SK-N-SH (cell line): ENCODE results near the gene RGS6. TPM values are rescaled to one million over a fixed set of nuclear protein-coding genes. Genes with fewer than 3 reads are reported as not detected.

ENCODE experiments used
- CTCF ChIA-PET: fragments of 300-600, 350-600 bp; formaldehyde crosslinking; extraction: SDS; loops from one replicate; lab custom pipeline; 2021; lab: Yijun Ruan, JAX
- POLR2A ChIA-PET: fragments of 350-600 bp; sonication (Branson Sonifier 250); formaldehyde crosslinking; extraction: SDS; loops from one replicate; lab custom pipeline; 2020; ENCODE audit warnings: antibody characterized with exemption, inconsistent platforms; lab: Yijun Ruan, JAX
- DNase-seq: peaks from one replicate; pipeline ENCODE4 v3.0.0; 2012
- H2AFZ ChIP-seq: fragments of 200-600 bp; sonication (generic); 2 replicates; pipeline ENCODE4 v1.8.1; 2016; ENCODE audit warnings: antibody characterized with exemption, mild to moderate bottlenecking, low read depth
- H3F3A ChIP-seq: fragments of 200-600 bp; sonication (generic); replicated peaks from 2 replicates; pipeline ENCODE3; 2016; ENCODE audit warnings: antibody characterized with exemption, mild to moderate bottlenecking; ENCODE audit not compliant: insufficient read depth
- H3K27ac ChIP-seq, 2 experiments: fragments of 200-500 bp in 1 of 2; fragments of 200-600 bp in 1 of 2; sonication (Bioruptor generic) in 1 of 2; sonication (generic), shearing (Covaris generic) in 1 of 2; 2 replicates each; pipeline versions ENCODE4 v1.5.1 to v1.6.1; 2014 to 2016; ENCODE audit warnings: low read depth in 2 of 2, inconsistent platforms in 1 of 2, low read length in 1 of 2, mild to moderate bottlenecking in 1 of 2, mixed read lengths in 1 of 2
- H3K27me3 ChIP-seq: fragments of 200-600 bp; sonication (generic), shearing (Covaris generic); 2 replicates; pipeline ENCODE4 v1.6.1; 2016; ENCODE audit warnings: mixed run types; ENCODE audit not compliant: insufficient read depth
- H3K36me3 ChIP-seq, 2 experiments: fragments of 200-500 bp in 1 of 2; fragments of 200-600 bp in 1 of 2; sonication (Bioruptor generic) in 1 of 2; sonication (generic) in 1 of 2; replicated peaks in 1 of 2; 2 replicates each; pipeline versions ENCODE3 to v1.5.1; 2014 to 2016; ENCODE audit warnings: low read length in 1 of 2, mild to moderate bottlenecking in 1 of 2; ENCODE audit not compliant: insufficient read depth in 2 of 2, control insufficient read depth in 1 of 2
- H3K4me1 ChIP-seq, 2 experiments: fragments of 200-500 bp in 1 of 2; fragments of 200-600 bp in 1 of 2; sonication (Bioruptor generic) in 1 of 2; sonication (generic), shearing (Covaris generic) in 1 of 2; 2 replicates each; pipeline versions ENCODE4 v1.5.1 to v1.6.1; 2014 to 2016; ENCODE audit warnings: low read depth in 1 of 2, low read length in 1 of 2, mixed run types in 1 of 2; ENCODE audit not compliant: insufficient read depth in 2 of 2, control insufficient read depth in 1 of 2
- H3K4me2 ChIP-seq: fragments of 200-600 bp; sonication (generic), shearing (Covaris generic); 2 replicates; pipeline ENCODE4 v1.6.1; 2017; ENCODE audit warnings: mixed run types
- H3K4me3 ChIP-seq, 2 experiments: fragments of 200-500 bp in 1 of 2; fragments of 200-600 bp in 1 of 2; sonication (Bioruptor generic) in 1 of 2; sonication (generic), shearing (Covaris generic) in 1 of 2; 2 replicates each; pipeline versions ENCODE4 v1.5.1 to v1.8.1; 2014 to 2016; ENCODE audit warnings: low read depth in 2 of 2, inconsistent platforms in 1 of 2, low read length in 1 of 2, mild to moderate bottlenecking in 1 of 2, mixed read lengths in 1 of 2, moderate library complexity in 1 of 2
- H3K79me2 ChIP-seq: fragments of 200-600 bp; sonication (generic); 2 replicates; pipeline ENCODE4 v1.8.1; 2017; ENCODE audit warnings: mild to moderate bottlenecking; ENCODE audit not compliant: insufficient read depth
- H3K9ac ChIP-seq: fragments of 200-600 bp; sonication (generic); 2 replicates; pipeline ENCODE4 v1.6.1; 2017; ENCODE audit warnings: mixed run types
- H3K9me2 ChIP-seq: fragments of 200-600 bp; sonication (generic); 2 replicates; pipeline ENCODE4 v1.6.1; 2017; ENCODE audit warnings: mixed run types
- H3K9me3 ChIP-seq: fragments of 200-600 bp; sonication (generic); 2 replicates; pipeline ENCODE4 v1.6.1; 2017; ENCODE audit warnings: mixed run types, mild to moderate bottlenecking, moderate library complexity
- H4K20me1 ChIP-seq: fragments of 200-600 bp; sonication (generic); 2 replicates; pipeline ENCODE4 v1.6.1; 2017; ENCODE audit warnings: mild to moderate bottlenecking, mixed run types; ENCODE audit not compliant: insufficient read depth
- CHD2 ChIP-seq: fragments of 150-350 bp; IDR thresholded peaks from 2 replicates; pipeline ENCODE4 v1.6.1; 2018; ENCODE audit warnings: low read length; ENCODE audit not compliant: partially characterized antibody
- CTCF ChIP-seq: fragments of 200-600 bp; sonication (generic); IDR thresholded peaks from 2 replicates; pipeline ENCODE4 v1.6.1; 2017; ENCODE audit warnings: antibody characterized with exemption, mild to moderate bottlenecking, moderate library complexity
- FOSL2 ChIP-seq: IDR thresholded peaks from 2 replicates; pipeline ENCODE4 v1.4.0; 2012; ENCODE audit warnings: low read depth, mild to moderate bottlenecking, moderate library complexity, borderline replicate concordance
- FOXJ3 ChIP-seq: sonication (generic); formaldehyde crosslinking; IDR thresholded peaks from 2 replicates; pipeline ENCODE4 v1.5.1; 2020; ENCODE audit warnings: mild to moderate bottlenecking, missing genetic modification reagents
- FOXM1 ChIP-seq: IDR thresholded peaks from 2 replicates; pipeline ENCODE4 v1.4.0; 2012; ENCODE audit warnings: low read depth, mild to moderate bottlenecking
- GATA2 ChIP-seq: sonication (generic); formaldehyde crosslinking; IDR thresholded peaks from 2 replicates; pipeline ENCODE4 v1.5.0; 2020; ENCODE audit warnings: mild to moderate bottlenecking, missing genetic modification reagents
- MEF2A ChIP-seq: IDR thresholded peaks from 2 replicates; pipeline ENCODE4 v1.4.0; 2012; ENCODE audit warnings: low read depth, borderline replicate concordance
- MXI1 ChIP-seq: IDR thresholded peaks from 2 replicates; pipeline ENCODE4 v1.6.1; 2012; ENCODE audit warnings: mild to moderate bottlenecking, low read depth, low read length, improper control_type of control experiment
- NFIC ChIP-seq: IDR thresholded peaks from 2 replicates; pipeline ENCODE4 v1.4.0; 2012; ENCODE audit warnings: borderline replicate concordance
- NRF1 ChIP-seq: IDR thresholded peaks from 2 replicates; pipeline ENCODE4 v1.6.1; 2012; ENCODE audit warnings: low read depth, mild to moderate bottlenecking, low read length
- PBX3 ChIP-seq: IDR thresholded peaks from 2 replicates; pipeline ENCODE4; 2012
- RAD21 ChIP-seq: IDR thresholded peaks from 2 replicates; pipeline ENCODE4 v1.6.1; 2012; ENCODE audit warnings: mild to moderate bottlenecking, low read length
- RXRA ChIP-seq: IDR thresholded peaks from 2 replicates; pipeline ENCODE4 v1.4.0; 2012; ENCODE audit warnings: low read depth, mild to moderate bottlenecking, borderline replicate concordance
- SIN3A ChIP-seq: IDR thresholded peaks from 2 replicates; pipeline ENCODE4 v1.6.1; 2012; ENCODE audit warnings: low read depth, mild to moderate bottlenecking, low read length, moderate library complexity, borderline replicate concordance
- SMC3 ChIP-seq: IDR thresholded peaks from 2 replicates; pipeline ENCODE4 v1.6.1; 2012; ENCODE audit warnings: low read depth, low read length, improper control_type of control experiment
- TEAD4 ChIP-seq: IDR thresholded peaks from 2 replicates; pipeline ENCODE4 v1.4.0; 2012; ENCODE audit warnings: mild to moderate bottlenecking, borderline replicate concordance; ENCODE audit not compliant: insufficient read depth
- USF1 ChIP-seq: IDR thresholded peaks from 2 replicates; pipeline ENCODE4 v1.4.0; 2012; ENCODE audit warnings: low read depth, borderline replicate concordance
- ZBTB33 ChIP-seq: IDR thresholded peaks from 2 replicates; pipeline ENCODE4 v1.4.0; 2012; ENCODE audit warnings: low read depth, borderline replicate concordance
- WGBS: methylation state at CpG from one replicate; pipeline ENCODE4 v1.1.6; 2017; ENCODE audit warnings: low lambda C conversion rate; 5-methylcytosine and 5-hydroxymethylcytosine counted together
- polyA plus RNA-seq, 3 experiments: library from polyadenylated mRNA; depleted of rRNA; stranded (reverse); fragments of >200 nt; gene quantifications; 2 replicates each; pipeline ENCODE4 v1.2.3, GENCODE V29; 2012

RGS6 gene
- polyA plus RNA-seq, 1 of the 3 experiments (the other 2 are of a cell fraction) = not detected

- no peaks in the 10 kb centered on the region for H4K20me1 ChIP-seq
- H3F3A ChIP-seq = no peaks in the 10 kb centered on the region
- no peak overlapping the region for H3K27ac ChIP-seq
- peaks cover 0 to 5% of the 10 kb centered on the region in 2 experiments; a peak in 1 of 4 replicates for H3K4me1 ChIP-seq
- no peak for DNase-seq
- no peak overlapping the region for H3K4me2 ChIP-seq
- no peaks in the 10 kb centered on the region for H3K9me2 ChIP-seq
- ChIA-PET POLR2A (no interaction called here), CTCF (no interaction called here)
- no peaks in the 10 kb centered on the region for H3K27me3 ChIP-seq
- no peaks in the 10 kb centered on the region for H3K36me3 ChIP-seq
- no peak overlapping the region for H3K9ac ChIP-seq
- no peaks in the 10 kb centered on the region for H3K79me2 ChIP-seq
- H2AFZ ChIP-seq = no peak overlapping the region
- H3K9me3 ChIP-seq = no peaks in the 10 kb centered on the region
- no peak overlapping the region for H3K4me3 ChIP-seq
- TF ChIP-seq CTCF = no peak
- no peak for TF ChIP-seq FOXM1
- no peak for TF ChIP-seq NFIC
- no peak for TF ChIP-seq RXRA
- no peak for TF ChIP-seq FOXJ3 (CRISPR knock-in tag)
- no peak for TF ChIP-seq MEF2A
- no peak for TF ChIP-seq USF1
- TF ChIP-seq FOSL2 = no peak
- no peak for TF ChIP-seq GATA2 (CRISPR knock-in tag)
- no peak for TF ChIP-seq CHD2
- no peak for TF ChIP-seq SMC3
- 87% methylated on average over 14 of the region's 14 CpGs for WGBS
Measured at GRCh38 chr14:72594099-72594901, 662.1 kb downstream of the RGS6 start.

- Histone ChIP-seq H3F3A (no peaks in the 10 kb centered on the region), H2AFZ (no peak overlapping the region), H3K9ac (no peak overlapping the region), H3K27ac (no peak overlapping the region), H3K79me2 (no peaks in the 10 kb centered on the region), H3K27me3 (no peaks in the 10 kb centered on the region), H3K4me2 (no peak overlapping the region), H3K36me3 (no peaks in the 10 kb centered on the region), H4K20me1 (no peaks in the 10 kb centered on the region), H3K9me3 (no peaks in the 10 kb centered on the region), H3K9me2 (no peaks in the 10 kb centered on the region), H3K4me1 (peaks cover 0 to 5% of the 10 kb centered on the region in 2 experiments; a peak in 1 of 4 replicates), H3K4me3 (no peak overlapping the region)
- no peak for TF ChIP-seq NRF1
- no peak for TF ChIP-seq MXI1
- no peak for TF ChIP-seq SMC3
- TF ChIP-seq PBX3 = no peak
- TF ChIP-seq NFIC = no peak
- TF ChIP-seq FOXJ3 (CRISPR knock-in tag) = no peak
- TF ChIP-seq TEAD4 = no peak
- no peak for TF ChIP-seq SIN3A
- no peak for TF ChIP-seq ZBTB33
- no peak for TF ChIP-seq RAD21
- no peak for TF ChIP-seq CHD2
- TF ChIP-seq FOXM1 = no peak
- POLR2A ChIA-PET = no interaction called here
- 69% methylated on average over 8 of the region's 8 CpGs for WGBS
- DNase-seq = no peak
- CTCF ChIA-PET = no interaction called here
Measured at GRCh38 chr14:72595152-72595862, 663.1 kb downstream of the RGS6 start.
